Cardiac fibroblast (primary cell): ENCODE data around the gene COL13A1.

Experiments
- DNase-seq, 2 donors: peaks; one replicate each; pipeline versions ENCODE4 v3.0.0 to v3.0.0-alpha.2; 2010; ENCODE audit warnings: low read depth in 2 of 2
- H3K4me3 ChIP-seq, 2 donors: replicated peaks in 1 of 2; 1 replicate in 1 of 2; 2 replicates in 1 of 2; pipeline ENCODE4 v1.5.1; 2011; ENCODE audit warnings: low read depth in 2 of 2, low read length in 2 of 2, mild to moderate bottlenecking in 2 of 2, moderate library complexity in 1 of 2
- CTCF ChIP-seq: IDR thresholded peaks from one replicate; pipeline ENCODE4 v1.5.1; 2011; ENCODE audit warnings: low read depth, mild to moderate bottlenecking, low read length, inconsistent platforms

Gene COL13A1

GRCh38 chr10:69896606-69897231 is 95.0 kb downstream of the COL13A1 start:
- DNase-seq = no peak
- TF ChIP-seq CTCF = no peak
- H3K4me3 ChIP-seq = no peak overlapping the region

GRCh38 chr10:69897432-69897831 is 95.7 kb downstream of the COL13A1 start:
- DNase-seq = no peak
- no peak for TF ChIP-seq CTCF

GRCh38 chr10:69897999-69898398 is 96.3 kb downstream of the COL13A1 start:
- no peak for DNase-seq
- no peak overlapping the region for H3K4me3 ChIP-seq
- no peak for TF ChIP-seq CTCF

More at GRCh38 chr10:69897432-69897831, 95.7 kb downstream of the COL13A1 start:
- H3K4me3 ChIP-seq = no peak overlapping the region

- H3K4me3 ChIP-seq = no peak overlapping the region
- TF ChIP-seq CTCF = no peak
- no peak for DNase-seq
Observed at GRCh38 chr10:69898524-69898923, 96.8 kb downstream of the COL13A1 start.

- no peak for DNase-seq
- H3K4me3 ChIP-seq = no peak overlapping the region
- no peak for TF ChIP-seq CTCF
Observed at GRCh38 chr10:69898941-69899340, 97.2 kb downstream of the COL13A1 start.

GRCh38 chr10:69899727-69900595 is 98.3 kb downstream of the COL13A1 start:
- no peak for DNase-seq
- H3K4me3 ChIP-seq = no peak overlapping the region
- no peak for TF ChIP-seq CTCF
